GM10248 (cell line): ENCODE results near the gene CBY2.

Experiments
- CTCF ChIA-PET: fragments of 300-600 bp; sonication (Branson Sonifier 250); formaldehyde crosslinking; extraction: SDS; loops from one replicate; lab custom pipeline; 2021; ENCODE audit warnings: antibody characterized with exemption; lab: Yijun Ruan, JAX
- POLR2A ChIA-PET: fragments of 350-650 bp; sonication (Branson Sonifier 250); formaldehyde crosslinking; extraction: SDS; loops from one replicate; lab custom pipeline; 2020; ENCODE audit warnings: antibody characterized with exemption; lab: Yijun Ruan, JAX
- DNase-seq: peaks from one replicate; pipeline ENCODE4 v3.0.0; 2012; ENCODE audit errors: extremely low spot score
- TF ChIP-seq, protein P1 (sequence below): IDR thresholded peaks from 2 replicates; pipeline ENCODE4 v1.5.1; 2012; ENCODE audit warnings: mild to moderate bottlenecking, low read depth; ENCODE audit errors: extremely low read depth, missing control alignments, control extremely low read depth

CBY2 gene

DNA sequence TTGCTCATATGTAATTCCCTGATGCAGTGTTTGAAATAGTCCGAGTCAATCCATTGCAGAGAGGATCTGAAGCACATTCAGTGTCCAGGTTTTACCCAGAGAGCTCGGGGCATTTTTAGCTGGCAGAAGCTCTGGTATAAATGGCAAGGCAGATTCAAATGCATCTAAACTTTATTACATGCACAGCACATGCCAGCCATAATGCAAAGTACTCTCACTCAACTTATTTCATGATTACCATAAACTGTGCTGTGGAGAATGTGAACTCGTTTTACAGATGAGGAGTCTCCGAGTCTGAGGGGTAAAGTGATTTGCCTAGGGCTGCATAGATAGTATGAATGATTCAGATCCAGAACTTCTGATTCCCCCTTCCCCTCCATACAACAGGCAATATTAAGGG lies 13.5 kb upstream of the CBY2 start:
- ChIA-PET CTCF (interaction anchor here (0.8 to 1.8 kb wide), 6 partner anchors 10 to 47 kb away, joined by 3 to 7 read pairs (median 4); no protein-coding TSS in a partner anchor), POLR2A (no interaction called here)
- TF ChIP-seq, protein P1, sequence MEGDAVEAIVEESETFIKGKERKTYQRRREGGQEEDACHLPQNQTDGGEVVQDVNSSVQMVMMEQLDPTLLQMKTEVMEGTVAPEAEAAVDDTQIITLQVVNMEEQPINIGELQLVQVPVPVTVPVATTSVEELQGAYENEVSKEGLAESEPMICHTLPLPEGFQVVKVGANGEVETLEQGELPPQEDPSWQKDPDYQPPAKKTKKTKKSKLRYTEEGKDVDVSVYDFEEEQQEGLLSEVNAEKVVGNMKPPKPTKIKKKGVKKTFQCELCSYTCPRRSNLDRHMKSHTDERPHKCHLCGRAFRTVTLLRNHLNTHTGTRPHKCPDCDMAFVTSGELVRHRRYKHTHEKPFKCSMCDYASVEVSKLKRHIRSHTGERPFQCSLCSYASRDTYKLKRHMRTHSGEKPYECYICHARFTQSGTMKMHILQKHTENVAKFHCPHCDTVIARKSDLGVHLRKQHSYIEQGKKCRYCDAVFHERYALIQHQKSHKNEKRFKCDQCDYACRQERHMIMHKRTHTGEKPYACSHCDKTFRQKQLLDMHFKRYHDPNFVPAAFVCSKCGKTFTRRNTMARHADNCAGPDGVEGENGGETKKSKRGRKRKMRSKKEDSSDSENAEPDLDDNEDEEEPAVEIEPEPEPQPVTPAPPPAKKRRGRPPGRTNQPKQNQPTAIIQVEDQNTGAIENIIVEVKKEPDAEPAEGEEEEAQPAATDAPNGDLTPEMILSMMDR = no peak
- no peak for DNase-seq

DNA sequence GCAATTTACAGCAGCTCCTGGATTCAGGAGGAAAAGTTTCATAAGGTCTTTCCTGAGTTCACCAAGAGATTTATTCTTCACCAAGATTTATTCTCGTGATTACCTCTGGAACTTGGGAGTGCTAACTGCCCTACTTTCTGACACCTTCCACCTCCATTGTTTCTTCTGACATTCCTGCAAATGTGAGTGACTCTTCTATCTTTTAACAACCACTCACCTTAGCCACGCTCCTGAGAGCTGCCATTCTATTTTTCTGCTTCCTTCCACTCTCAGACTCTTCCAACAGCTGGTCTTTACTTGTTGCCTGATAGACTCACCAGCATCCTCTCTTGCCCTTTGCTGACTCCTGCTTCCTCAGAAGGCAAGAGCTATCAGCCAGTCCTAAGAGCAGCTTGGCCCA lies 11.5 kb upstream of the CBY2 start:
- DNase-seq = no peak
- ChIA-PET POLR2A (no interaction called here), CTCF (interaction anchor here (0.9 to 3.2 kb wide), 4 partner anchors 10 to 27 kb away, joined by 3 to 19 read pairs (median 4); partner anchors contain the start of gene CBY2)
- TF ChIP-seq, protein P1 = no peak

DNA sequence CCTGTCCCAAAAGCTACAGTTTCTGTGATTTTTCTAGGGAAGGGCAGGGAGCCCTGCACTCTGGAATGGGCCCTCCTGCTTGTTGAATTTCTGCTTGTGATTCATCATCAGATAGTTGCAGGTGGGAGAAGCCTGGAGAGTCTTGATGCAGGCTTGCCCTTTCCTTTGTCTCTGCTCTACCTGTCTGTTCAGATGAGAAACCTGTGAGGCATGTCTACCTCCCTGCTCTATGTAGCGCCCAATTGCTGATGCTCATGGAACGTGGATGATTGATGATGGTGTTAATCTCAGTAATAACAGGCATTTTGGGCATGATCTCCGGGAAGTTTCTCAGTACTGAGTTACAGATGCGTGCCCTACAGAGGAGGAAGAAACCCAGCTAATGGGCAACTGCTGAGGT lies 10.9 kb upstream of the CBY2 start:
- TF ChIP-seq, protein P1 = no peak
- DNase-seq = no peak
- CTCF ChIA-PET = interaction anchor here (0.9 to 3.2 kb wide), 8 partner anchors 10 to 90 kb away, joined by 3 to 19 read pairs (median 3); partner anchors contain the start of gene CBY2

DNA sequence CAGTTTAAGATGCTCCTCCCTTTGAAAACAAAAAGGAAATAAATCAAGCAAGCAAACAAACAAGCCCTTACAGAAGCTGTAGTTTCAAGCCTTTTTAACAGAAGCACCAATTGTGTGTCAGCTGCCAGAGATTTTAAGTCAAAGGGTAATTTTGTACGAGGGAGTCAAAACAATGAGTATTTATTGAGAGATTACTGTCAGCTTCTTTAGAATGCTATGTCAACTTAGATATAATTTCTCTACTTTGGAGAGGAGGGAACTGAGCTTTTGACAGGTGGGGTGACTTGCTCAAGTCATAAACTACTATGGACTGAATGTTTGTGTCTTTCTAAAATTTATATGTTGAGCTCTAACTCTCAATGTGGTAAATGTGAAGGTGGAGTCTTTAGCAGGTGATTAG lies 10.5 kb upstream of the CBY2 start:
- TF ChIP-seq, protein P1 = no peak
- ChIA-PET CTCF (interaction anchor here (0.9 to 3.2 kb wide), 7 partner anchors 9 to 89 kb away, joined by 3 to 19 read pairs (median 3); partner anchors contain the start of gene CBY2), POLR2A (no interaction called here)
- DNase-seq = no peak

More for the DNA sequence above, 10.9 kb upstream of the CBY2 start:
- POLR2A ChIA-PET = no interaction called here

DNA sequence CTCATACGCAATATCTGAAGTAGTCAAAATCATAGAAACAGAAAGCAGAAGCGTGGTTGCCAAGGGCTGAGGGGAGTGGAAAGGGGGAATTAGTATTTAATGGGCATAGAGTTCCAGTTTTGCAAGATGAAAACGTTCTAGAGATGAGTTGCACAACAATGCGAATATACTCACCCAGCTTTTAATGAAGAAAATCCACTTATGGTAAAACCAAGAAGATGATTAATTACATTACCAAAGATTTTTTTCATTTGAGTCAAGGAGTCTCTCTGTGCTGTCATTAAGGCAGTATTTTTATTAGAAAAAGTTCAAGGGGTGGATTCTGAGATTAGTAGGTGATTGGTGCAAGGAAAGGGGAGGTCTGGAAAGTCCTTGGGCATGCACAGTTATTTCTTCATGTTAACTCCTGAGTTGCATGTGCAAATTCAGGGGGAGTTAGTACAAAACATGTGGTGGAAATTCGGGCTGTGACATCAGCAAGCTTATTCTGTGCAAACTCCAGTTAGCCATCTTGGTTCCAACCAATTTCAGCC lies 6.9 kb upstream of the CBY2 start:
- ChIA-PET CTCF (interaction anchor here (0.9 to 2.2 kb wide), 8 partner anchors 9 to 230 kb away, joined by 3 to 10 read pairs (median 4); partner anchors contain the start of gene COG3), POLR2A (no interaction called here)
- DNase-seq = no peak
- TF ChIP-seq, protein P1 = no peak

DNA sequence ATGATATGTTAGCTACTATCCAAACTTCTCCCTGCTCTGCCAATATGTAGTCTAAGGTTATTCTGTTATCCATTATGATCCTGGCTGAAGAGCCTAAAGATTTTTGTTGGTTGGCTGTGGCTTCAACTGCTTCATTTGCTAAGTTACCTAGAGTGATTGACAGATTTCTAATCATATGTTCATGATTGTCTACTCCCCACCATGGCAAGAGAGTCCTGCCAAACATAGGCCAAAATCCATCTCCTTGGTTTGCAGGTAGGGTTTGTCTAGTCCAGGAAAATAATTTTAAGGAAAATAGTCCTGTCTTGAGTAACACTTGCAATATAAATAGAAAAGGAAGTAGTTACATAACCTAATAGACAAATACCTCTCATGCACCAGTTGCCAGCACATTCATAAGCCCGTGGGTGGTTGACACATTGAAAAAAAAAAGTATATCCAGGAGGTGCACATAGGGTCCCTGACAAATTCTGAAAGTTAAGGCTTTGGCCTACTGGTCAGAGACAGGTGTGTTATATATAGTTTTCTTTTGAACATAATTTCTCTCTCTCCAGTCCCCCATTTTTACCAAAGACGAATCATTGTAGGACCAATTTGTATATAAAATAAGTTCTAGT lies 5.4 kb upstream of the CBY2 start:
- POLR2A ChIA-PET = interaction anchor here (0.6 to 0.7 kb wide), 2 partner anchors 895 to 1085 kb away, joined by 5 to 7 read pairs; no protein-coding TSS in a partner anchor
- DNase-seq = no peak
- TF ChIP-seq, protein P1 = no peak
- CTCF ChIA-PET = interaction anchor here (1.0 kb wide), 1 partner anchor 463 kb away, joined by 3 read pairs; no protein-coding TSS in a partner anchor
